K562 (cell line): Measurements from ENCODE around the gene RPUSD2. TPM values are rescaled to one million over a fixed set of nuclear protein-coding genes. Genes with fewer than 3 reads are reported as not detected.

ENCODE experiments used
- DACH1 ChIP-seq: fragments of 450-650 bp; IDR thresholded peaks from 2 replicates; pipeline ENCODE4 v1.6.1; 2018; ENCODE audit not compliant: partially characterized antibody
- E2F3 ChIP-seq: fragments of 250-450 bp; sonication (Bioruptor Pico); IDR thresholded peaks from 2 replicates; pipeline ENCODE4 v1.4.0; 2020; ENCODE audit warnings: mild to moderate bottlenecking
- HNRNPH1 ChIP-seq: fragments of 200-400 bp; formaldehyde crosslinking; optimal IDR thresholded peaks from 2 replicates; pipeline ENCODE3; 2017; ENCODE audit warnings: low read depth, mild to moderate bottlenecking, low read length, moderate library complexity
- MCM5 ChIP-seq: fragments of 450-650 bp; IDR thresholded peaks from 2 replicates; pipeline ENCODE4 v1.6.1; 2016; ENCODE audit warnings: low read depth
- NR2C2 ChIP-seq, 2 experiments: fragments of 200-800 bp in 1 of 2; sonication (Bioruptor generic) in 1 of 2; sonication (generic) in 1 of 2; formaldehyde crosslinking in 1 of 2; IDR thresholded peaks; 2 replicates each; pipeline versions ENCODE4 v1.6.1 to v1.8.0; 2016 to 2022; ENCODE audit warnings: mild to moderate bottlenecking in 1 of 2, missing compliant biosample characterization in 1 of 2, missing genetic modification characterization in 1 of 2, missing genetic modification reagents in 1 of 2
- NR2F6 ChIP-seq: fragments of 450-650 bp; formaldehyde crosslinking; IDR thresholded peaks from 2 replicates; pipeline ENCODE4 v1.4.0; 2020; ENCODE audit warnings: mild to moderate bottlenecking
- RREB1 ChIP-seq: fragments of 250-450 bp; sonication (Bioruptor Pico); IDR thresholded peaks from 2 replicates; pipeline ENCODE4 v1.4.0; 2020
- TAL1 ChIP-seq: fragments of 450-650 bp; IDR thresholded peaks from 2 replicates; pipeline ENCODE4 v1.6.1; 2016; ENCODE audit warnings: mild to moderate bottlenecking
- TCFL5 ChIP-seq: fragments of 250-450 bp; sonication (Bioruptor Pico); conservative IDR thresholded peaks from 2 replicates; pipeline ENCODE4 v1.6.1; 2021; ENCODE audit warnings: mild to moderate bottlenecking, moderate library complexity, matching md5 sums
- ZNF24 ChIP-seq: fragments of 450-650 bp; IDR thresholded peaks from 2 replicates; pipeline ENCODE4 v1.6.1; 2016
- ZNF384 ChIP-seq: IDR thresholded peaks from 2 replicates; pipeline ENCODE4 v1.6.1; 2012; ENCODE audit warnings: low read depth, low read length, improper control_type of control experiment
- ZNF445 ChIP-seq: fragments of 250-450 bp; sonication (Bioruptor Pico); IDR thresholded peaks from 2 replicates; pipeline ENCODE4 v1.4.0; 2020; ENCODE audit warnings: low read depth, mild to moderate bottlenecking, moderate library complexity
- ZNF609 ChIP-seq: sonication (generic); formaldehyde crosslinking; IDR thresholded peaks from 2 replicates; pipeline ENCODE4 v1.8.1; 2023; ENCODE audit warnings: missing genetic modification reagents, mild to moderate bottlenecking, borderline replicate concordance
- ZNF707 ChIP-seq: fragments of 250-450 bp; sonication (Bioruptor Pico); conservative IDR thresholded peaks from 2 replicates; pipeline ENCODE4 v1.8.0; 2022; ENCODE audit warnings: inconsistent platforms, mild to moderate bottlenecking, moderate library complexity
- polyA plus RNA-seq, 8 experiments: library from polyadenylated mRNA; depleted of rRNA in 4 of 8; stranded (reverse) in 5 of 8; unstranded in 3 of 8; fragments of >200 nt; fragmentation: Nextera tagmentation in 2 of 8; fragmentation: Illumina TruSeq in 1 of 8; extraction: Ambion mirVana in 2 of 8; extraction: Trizol in 1 of 8; gene quantifications; 2 replicates each; pipeline versions ENCODE4 v1.2.1 to v1.2.3, GENCODE V29; 2011 to 2014; ENCODE audit warnings: inconsistent platforms in 1 of 8, missing spikeins in 1 of 8
- total RNA-seq, 7 experiments: library from RNA; depleted of rRNA in 6 of 7; stranded (reverse); fragments of >200 nt in 6 of 7; fragmentation: Illumina TruSeq in 2 of 7; extraction: Trizol in 2 of 7; gene quantifications; 2 replicates each; pipeline versions ENCODE4 v1.2.1 to v1.2.3, GENCODE V29; 2011 to 2021; ENCODE audit warnings: low replicate concordance in 1 of 7
- TF ChIP-seq, protein P1 (sequence below): fragments of 200-800 bp; sonication (Bioruptor generic); IDR thresholded peaks from 2 replicates; pipeline ENCODE4 v1.6.1; 2017; ENCODE audit warnings: missing genetic modification characterization, missing compliant biosample characterization

The RPUSD2 gene
- total and polyA plus RNA-seq, 9 of the 15 experiments (the other 6 are each of a cell fraction or from before 2014, with no cell fraction given), result 3.7 to 30.2 (median 14.3) TPM

GRCh38 chr15:40600956-40601355, 31.9 kb downstream of the RPUSD2 start (continued):
- TF ChIP-seq RREB1 (CRISPR knock-in tag) (no peak), NR2F6 (CRISPR knock-in tag) (no peak), HNRNPH1 (no peak), ZNF24 (no peak), ZNF384 (no peak), TCFL5 (CRISPR knock-in tag) (no peak), E2F3 (CRISPR knock-in tag) (no peak), ZNF707 (CRISPR knock-in tag) (no peak), ZNF445 (no peak), TAL1 (no peak), NR2C2 (CRISPR knock-in tag; IDR thresholded peaks at IDR 0.05) (no peak), NR2C2 (tag; IDR thresholded peaks at IDR 0.05) (no peak), ZNF609 (CRISPR knock-in tag) (no peak), DACH1 (no peak), MCM5 (no peak)
- TF ChIP-seq, protein P1, sequence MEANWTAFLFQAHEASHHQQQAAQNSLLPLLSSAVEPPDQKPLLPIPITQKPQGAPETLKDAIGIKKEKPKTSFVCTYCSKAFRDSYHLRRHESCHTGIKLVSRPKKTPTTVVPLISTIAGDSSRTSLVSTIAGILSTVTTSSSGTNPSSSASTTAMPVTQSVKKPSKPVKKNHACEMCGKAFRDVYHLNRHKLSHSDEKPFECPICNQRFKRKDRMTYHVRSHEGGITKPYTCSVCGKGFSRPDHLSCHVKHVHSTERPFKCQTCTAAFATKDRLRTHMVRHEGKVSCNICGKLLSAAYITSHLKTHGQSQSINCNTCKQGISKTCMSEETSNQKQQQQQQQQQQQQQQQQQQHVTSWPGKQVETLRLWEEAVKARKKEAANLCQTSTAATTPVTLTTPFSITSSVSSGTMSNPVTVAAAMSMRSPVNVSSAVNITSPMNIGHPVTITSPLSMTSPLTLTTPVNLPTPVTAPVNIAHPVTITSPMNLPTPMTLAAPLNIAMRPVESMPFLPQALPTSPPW (CRISPR knock-in tag), result no peak
